GM19452 (cell line): ENCODE data around the gene CROCC2.
A peak's percentile ranks its signal among the peaks of the same experiment; 100 is the strongest.

Experiments
- ATAC-seq: cut with Tn5 transposase; IDR thresholded peaks from one replicate; pipeline ENCODE4 v1.9.1; 2021; ENCODE audit not compliant: unreplicated experiment

Gene CROCC2

GRCh38 chr2:241034490-241035141 is 128.5 kb downstream of the CROCC2 start:
- no peak for ATAC-seq

DNA sequence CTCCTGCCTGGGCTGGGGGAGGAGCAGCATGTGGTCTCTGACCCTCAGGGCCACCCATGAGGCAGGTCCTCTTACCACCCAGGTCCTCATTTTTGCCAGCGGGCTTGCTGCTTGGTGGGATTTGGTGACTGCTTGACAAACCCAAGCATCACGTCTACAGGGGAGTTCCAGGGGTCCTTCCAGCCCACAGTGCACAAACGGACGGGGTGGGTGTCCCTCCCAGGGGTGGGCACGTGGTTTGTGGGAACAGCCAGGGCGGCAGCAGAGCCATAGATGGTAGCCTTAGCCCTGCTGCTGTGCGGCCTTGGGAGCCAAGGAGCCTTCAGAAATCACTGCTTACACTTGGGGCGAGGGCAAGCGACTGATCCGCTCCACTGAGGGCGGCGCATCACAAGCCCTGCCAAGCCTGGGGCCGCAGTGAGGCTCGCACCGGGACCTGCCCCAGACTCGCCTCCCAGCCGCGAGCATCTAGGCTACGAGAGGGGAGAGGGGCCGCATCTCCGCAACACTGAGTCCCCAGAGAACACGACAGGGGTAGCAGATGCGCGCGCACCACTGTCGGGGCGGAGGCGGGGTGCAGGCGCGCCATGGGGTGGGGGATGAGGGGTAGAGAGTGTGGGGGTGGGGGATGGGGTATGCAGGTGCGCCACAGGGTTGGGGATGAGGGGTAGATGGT is 129.1 kb downstream of the CROCC2 start:
- no peak for ATAC-seq

- ATAC-seq, result no peak
Observed at GRCh38 chr2:241035818-241036396, 129.8 kb downstream of the CROCC2 start.

DNA sequence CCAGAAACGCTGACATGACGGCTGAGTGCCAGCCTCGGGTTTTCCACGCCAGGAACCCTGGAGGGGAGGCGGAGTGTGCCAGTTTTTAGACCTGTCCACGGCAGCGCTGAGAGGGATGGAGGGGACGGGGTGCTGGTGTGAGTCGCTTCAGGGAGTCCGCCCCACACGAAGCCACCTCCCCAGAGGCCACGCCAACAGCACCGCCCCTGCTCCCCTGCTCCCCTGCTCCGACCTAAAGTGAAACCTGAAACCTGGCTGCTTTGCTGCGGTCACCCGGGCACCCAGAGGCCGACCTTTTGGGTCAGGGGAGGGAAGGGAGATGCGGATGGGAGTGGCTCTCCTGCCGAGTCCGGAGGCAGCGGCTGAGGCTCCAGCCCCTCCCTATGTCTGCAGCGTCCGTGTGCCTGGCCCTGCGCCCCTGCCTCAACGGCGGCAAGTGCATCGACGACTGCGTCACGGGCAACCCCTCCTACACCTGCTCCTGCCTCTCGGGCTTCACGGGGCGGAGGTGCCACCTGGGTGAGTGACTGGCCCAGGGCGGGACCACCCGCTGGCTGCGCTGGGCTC is 130.3 kb downstream of the CROCC2 start:
- ATAC-seq, result peak; percentile 75

DNA sequence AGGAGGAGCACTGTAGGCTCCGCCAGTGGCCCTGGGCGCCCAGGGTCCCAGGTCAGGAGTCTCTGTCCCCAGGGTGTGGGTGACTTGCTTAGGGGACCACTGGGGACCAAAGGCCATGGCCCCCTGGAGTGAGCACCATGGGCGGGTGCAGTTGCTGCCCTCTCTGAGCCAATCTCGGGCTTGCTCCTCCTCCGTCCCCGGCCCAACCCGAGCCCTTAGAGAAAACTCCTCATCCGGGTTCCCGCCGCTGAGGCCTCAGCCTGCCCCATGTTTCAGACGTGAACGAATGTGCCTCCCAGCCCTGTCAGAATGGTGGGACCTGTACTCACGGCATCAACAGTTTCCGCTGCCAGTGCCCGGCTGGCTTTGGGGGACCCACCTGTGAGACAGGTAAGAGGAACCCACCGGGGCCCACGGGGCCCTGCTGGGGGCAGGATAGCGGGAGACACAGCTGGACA is 130.9 kb downstream of the CROCC2 start:
- ATAC-seq, result no peak

DNA sequence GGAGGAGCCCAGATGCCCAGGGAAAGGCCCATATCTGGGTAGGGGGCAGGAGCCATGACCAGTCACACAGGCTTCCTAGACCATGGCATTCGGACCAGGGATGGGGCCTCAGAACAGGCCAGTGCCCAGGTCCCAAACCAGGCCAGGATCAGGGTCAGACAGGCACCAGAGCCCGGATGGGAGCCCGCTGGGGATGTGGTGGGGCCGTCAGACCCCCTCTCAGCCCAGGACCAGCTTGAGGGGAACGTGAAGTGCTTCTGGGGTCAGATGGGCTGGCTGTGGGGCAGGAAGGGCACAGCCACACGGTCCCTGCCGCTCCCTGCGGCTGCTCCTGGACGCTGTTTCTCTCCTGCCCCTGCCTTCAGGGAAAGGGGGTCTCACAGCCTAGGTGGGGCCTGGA is 131.4 kb downstream of the CROCC2 start:
- ATAC-seq, result no peak

- no peak for ATAC-seq
Observed at GRCh38 chr2:241038374-241039180, 132.4 kb downstream of the CROCC2 start.

DNA sequence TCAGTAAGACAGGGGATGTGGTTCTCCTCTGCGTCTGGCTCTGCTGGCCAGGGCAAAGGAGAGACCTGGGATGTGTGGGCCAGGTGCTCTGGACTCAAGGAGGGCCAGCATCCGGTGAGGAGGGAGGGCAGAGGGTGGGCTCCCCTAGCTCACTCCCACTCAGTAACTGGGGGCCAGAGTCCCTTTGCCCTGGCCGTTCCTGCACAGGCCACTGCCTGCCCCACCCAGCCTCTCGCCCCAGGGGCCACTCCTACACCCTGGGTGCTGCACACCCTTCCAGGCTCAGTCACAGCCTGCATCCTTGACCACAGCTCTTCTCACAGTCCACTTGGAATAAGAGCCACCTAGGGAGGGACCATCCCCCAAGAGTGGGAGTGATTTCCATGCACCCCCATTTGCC is 133.3 kb downstream of the CROCC2 start:
- ATAC-seq, result no peak

DNA sequence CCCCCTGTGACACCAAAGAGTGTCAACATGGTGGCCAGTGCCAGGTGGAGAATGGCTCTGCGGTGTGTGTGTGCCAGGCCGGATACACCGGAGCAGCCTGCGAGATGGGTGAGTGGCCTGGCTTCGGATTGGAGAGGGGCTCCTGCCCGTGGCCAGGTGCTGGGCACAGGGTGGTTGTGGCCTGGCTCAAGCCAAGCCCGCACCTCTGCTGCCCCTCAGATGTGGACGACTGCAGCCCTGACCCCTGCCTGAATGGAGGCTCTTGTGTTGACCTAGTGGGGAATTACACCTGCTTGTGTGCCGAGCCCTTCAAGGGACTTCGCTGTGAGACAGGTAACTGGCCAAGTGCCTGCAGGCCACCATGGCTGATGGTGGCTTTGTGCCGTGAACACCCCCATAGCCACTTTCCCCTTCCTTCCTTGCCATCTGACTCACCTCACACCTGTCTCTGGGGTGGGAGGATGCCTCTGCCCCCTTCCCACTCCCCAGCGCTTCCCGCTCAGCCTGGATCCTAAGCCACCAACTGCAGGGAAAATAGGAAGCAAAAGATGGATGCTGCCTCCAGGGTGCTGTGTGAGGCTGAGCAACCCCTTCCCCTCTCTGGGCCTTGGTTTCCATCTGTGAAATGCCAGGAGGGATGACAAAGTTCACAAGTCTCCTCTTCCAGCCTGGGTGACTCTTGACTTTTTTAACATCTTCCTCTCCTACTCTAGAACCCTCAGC is 134.1 kb downstream of the CROCC2 start:
- no peak for ATAC-seq

- peak; percentile 79 for ATAC-seq
Observed at GRCh38 chr2:241041589-241042158, 135.5 kb downstream of the CROCC2 start.
